ENCODE data around the gene GULP1.

The GULP1 gene

DNA sequence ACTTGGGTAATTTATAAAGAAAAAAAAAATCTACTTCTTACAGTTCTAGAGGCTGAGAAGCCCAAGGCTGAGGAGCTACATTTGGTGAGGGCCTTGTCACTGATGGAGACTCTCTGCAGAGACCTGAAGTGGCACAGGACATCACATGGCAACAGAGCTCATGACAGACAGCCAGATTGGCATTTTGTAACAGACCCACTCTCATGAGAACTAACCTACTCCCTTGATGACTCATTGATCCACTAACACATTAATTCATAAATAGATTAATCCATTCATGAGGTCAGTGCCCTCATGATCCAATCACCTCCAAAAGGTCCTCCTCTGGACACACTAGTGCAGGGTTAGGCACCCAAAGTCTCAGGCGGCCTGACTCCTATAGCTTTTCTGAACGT lies 318.4 kb downstream of the GULP1 start:
- no peak for DNase-seq

DNA sequence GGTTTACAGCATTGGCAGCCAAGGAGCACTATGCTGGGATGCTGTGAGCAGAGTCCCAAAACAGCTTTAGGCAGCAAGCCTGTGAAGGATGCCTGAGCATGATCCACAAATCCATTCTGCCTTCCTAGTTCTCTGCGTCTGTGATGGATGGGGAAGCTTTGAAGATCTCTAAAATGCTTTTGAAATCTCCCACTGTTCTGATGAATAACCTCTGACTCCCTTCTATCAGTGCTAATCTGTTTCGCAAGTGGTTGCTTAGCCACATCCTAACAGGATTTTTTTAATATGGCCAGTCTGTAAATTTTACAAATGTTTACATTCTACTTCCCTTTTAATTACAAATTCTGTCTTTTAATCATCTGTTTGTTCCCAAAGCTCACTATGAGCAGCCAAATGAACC lies 319.2 kb downstream of the GULP1 start:
- no peak for DNase-seq

DNA sequence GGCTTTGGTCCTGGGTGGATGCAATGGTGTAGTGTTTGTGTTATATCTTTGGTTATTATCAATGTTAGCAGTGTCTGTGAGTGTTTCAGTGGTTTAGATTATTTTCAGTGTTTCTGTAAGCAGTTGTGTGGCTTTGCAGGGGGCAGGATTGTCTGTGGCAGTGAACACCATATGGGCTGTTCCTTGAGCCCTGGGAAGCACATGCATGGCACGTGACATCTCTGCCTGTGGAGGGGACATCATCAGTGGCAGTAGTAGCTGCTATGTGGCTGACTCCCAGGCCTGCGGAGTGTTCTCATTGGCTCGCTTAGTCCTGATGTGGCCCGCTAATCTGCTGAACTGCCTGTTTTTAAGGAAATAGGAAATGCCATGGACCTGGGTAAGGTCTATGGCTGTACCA lies 327.5 kb downstream of the GULP1 start:
- no peak for DNase-seq

DNA sequence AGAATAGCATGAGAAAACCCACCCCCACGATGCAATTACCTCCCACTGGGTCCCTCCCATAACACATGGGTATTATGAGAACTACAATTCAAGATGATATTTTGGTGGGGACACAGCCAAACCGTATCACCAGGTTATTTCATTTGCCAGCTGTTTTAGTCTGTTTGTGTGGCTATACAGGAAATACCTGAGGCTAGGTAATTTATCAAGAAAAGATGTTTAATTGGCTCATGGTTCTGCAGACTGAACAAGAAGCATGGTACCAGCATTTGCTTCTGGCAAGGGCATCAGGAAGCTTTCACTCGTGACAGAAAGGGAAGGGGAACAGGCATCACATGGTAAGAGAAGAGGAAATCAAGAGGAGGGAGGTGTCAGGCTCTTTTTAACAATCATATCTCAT lies 329.2 kb downstream of the GULP1 start:
- DNase-seq: no peak

DNA sequence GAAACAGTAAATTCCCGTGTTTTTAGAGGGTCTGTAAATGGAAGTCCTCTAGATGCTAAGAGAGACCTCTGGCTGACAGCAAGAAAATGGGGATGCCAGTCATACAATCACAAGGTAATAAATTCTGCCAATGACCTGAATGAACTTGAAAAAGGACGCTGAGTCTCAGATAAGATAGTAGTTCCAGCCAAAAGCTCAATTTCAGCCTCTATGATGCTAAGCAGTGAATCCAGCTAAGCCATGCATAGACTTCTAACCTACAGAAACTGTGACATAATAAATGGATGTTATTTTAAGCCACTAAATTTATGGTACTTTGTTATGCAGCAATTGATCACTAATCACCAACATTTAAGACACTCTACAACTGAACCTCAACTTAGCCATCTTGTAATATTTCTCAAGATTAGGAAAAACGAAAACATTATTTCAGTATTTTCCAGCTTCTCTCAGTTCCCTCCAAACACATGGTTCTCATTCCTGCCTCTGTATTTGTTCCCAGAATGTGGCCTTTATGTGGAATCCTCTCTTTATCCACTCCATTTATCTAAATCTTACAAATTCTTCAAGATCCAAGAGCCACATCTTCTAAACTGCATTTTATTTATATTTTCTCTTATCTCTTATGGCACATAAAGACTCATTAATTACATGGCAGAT lies 331.1 kb downstream of the GULP1 start:
- DNase-seq: no peak

DNA sequence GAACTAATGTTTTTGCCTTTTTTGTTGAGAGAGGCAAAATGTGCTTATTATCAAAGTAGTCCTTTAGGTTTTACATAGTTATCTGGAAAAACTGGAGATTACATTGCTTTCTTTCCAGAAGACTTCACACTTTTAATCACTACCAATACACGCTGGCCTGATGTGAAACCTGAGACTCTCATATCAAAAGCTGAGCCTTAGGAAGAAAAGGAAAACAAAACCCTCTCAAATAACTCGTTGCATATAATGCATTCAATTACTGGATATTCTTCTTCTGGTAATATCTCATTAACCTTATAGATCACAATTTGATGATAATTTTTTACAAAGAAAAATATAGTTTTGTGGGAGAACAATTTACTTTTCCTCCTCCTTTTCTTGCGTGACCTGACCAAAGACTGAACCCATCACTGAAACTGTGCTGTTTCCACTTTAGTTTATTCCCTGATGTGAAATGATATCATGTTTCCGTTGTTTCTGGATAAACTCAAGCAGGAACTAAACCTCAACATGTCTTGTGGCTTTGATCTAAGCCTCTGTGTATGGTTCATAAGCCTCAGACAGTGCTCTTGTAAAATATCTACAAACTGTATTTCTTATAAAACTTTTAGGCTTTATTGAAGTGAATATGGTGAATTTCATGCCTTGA lies 332.4 kb downstream of the GULP1 start:
- no peak for DNase-seq

DNA sequence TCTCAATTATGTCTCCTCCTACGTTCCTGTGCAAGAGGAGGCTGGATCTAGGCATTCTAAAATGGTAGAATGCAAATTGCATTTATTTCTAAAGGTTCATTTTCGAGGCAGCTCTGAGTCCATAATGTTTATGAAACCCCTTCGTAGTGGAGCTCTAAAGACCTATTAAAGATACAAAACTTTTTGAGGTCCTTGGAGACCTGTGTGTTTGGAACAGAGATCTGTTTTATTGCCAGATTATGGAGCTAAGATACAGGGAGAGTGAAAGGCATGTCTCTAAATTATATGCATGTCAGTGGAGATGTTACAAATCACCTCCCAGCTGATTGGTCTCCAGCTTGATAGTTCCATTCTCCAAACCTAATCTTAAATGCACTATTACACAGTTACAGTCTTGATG lies 335.8 kb downstream of the GULP1 start:
- no peak for DNase-seq

DNA sequence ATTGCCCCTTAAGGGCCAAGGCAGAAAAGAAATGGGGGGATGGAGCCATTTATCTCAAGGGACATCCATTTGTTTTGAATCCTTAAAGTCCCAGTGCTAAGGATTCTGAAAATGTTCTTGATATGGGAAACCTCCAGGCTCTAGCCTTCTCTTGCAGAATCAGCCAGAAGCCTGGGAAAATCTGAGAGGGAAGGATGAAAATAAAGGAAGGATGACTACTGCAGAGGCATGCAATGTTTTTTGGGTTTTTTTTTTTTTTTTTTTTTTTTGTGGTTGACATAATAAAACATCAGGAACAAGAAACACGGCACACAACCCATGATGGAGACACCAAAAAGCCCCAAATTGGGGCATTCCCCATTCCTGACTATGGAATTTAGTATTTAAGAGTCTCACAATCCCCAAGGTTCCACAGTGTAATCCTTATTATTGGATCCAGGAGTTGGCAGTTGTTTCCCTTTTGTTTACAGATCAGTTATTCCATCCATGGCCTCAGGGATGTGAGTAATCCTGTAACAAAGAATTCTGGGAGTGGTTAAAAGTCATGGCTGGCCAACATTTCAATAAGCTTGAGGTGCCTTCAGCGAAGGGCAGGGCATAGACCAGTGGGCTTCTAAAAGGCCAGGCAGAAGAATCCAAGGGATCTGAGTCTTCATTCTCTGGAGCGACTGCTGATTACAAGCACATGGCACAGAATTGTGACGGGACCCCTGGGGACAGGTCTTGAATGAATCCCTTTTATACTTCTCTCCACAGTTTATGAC lies 337.5 kb downstream of the GULP1 start:
- no peak for DNase-seq

DNA sequence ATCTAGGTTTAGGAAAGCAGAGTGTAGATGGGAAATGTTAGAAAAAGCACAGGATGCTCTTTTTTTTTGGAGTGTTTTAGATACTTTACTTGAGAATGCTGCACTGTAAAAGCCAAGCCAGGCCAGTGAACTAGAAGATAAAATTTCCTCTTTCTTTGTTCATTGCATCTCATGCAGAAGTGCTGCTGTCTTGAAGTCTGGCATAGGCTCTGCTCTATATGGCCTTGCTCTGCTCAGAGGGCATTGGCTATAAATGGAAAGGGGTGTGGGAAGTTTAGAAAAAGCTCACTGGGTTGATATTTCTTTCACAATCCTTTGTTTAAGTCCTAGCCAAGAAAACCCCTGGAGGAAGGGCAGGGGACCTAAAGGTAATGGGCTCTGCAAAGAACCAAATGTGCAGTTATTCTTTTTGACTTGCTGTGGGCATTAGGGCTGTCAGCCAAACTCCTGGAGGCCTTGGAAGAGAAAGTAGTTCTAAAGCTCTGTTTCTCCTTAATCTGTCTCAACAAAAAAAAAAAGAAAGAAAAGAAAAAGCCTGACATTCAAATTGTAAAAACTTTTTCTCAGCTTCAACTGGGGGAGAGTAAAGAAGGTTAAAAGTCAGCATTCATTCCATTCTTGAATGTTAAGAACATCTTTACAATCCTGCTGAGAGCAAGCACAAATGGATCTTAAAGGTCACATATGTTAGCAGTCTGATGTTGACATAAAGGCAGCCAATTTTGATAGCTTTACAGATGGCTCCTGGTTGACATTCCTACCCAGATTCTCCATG lies 338.3 kb downstream of the GULP1 start:
- DNase-seq: no peak

DNA sequence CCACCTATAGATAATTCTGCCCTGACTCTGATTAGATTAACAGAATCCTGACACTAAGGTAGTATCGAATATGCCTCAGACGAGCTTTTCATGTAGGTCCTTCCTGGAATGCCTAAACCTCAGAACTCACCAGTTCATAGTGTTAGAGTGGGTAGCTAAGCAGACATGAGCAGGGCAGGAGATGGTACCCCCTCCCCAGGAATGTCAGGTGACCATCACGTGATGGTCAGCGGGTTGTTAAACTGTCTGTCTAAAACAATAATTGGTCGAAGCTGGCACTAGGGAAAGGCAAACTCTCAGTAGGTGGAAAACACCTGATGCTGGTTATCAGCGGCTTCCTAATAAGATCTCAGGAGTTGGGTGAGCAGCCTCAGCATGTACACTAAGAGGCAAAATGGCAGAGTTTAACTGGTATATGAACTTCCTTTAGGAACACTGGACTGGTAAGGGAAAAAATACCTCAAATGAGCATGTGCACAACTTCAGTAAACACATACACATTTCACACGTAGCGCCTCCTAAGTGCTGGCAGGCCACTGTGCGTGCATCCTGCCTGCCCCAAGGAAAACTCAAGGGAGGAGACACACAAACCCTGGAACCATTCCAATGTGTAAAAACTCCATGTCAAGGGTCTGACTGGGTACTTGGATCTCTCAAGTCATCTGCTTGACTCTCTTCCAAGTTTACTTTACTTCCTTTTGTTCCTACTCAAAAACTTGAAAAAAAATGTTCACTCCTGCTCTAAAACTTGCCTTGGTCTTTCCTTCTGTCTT lies 339.5 kb downstream of the GULP1 start:
- DNase-seq: no peak

DNA sequence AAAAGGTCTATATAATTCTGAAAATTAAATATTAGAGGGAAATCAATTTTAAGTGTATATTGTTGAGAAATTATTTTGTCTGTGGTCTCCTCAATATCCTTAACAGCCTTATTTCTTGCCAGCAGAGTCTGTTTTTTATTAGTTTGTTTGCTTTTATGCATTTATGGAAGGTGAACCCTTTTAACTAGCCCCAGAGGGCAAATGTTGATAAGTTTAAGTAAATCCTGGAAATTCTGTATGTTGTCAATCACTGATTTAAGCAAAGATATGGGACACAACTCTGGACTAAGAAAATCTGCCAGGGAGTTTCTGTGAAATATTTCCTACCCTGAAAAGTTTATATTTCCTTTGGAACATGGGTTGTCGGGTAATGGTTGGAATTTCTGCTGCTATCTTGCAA lies 343.0 kb downstream of the GULP1 start:
- no peak for DNase-seq

All from stimulated activated CD4-positive, alpha-beta T cell treated with anti-CD3 and anti-CD28 coated beads, Interleukin-2, amount 100 ng/mL, for 48 hours (primary cell).